Measurements from ENCODE around the gene PTPRD.

DNA sequence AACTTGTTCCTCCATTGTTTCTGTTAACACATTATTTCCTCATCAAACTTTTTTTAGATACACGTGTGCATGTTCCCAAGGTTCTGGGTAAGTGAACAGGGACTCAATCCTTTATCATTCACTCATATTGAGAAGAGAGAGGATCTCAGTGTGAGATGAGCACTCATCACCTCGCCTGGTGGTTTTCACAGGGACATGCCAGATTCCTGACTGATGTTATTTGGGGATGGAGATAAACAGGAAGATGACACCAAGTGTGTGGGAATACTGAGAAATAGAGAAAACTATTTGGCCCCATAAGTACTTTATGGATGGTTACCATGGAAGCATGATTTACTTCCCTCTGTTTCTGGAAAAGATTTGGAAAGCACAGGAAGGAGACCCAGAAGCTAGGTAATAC, 2279.9 kb downstream of the PTPRD start:
- TF ChIP-seq, protein P1, sequence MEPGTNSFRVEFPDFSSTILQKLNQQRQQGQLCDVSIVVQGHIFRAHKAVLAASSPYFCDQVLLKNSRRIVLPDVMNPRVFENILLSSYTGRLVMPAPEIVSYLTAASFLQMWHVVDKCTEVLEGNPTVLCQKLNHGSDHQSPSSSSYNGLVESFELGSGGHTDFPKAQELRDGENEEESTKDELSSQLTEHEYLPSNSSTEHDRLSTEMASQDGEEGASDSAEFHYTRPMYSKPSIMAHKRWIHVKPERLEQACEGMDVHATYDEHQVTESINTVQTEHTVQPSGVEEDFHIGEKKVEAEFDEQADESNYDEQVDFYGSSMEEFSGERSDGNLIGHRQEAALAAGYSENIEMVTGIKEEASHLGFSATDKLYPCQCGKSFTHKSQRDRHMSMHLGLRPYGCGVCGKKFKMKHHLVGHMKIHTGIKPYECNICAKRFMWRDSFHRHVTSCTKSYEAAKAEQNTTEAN (CRISPR knock-in tag; IDR thresholded peaks at IDR 0.05), result no peak
- TF ChIP-seq NR2C2 (CRISPR knock-in tag; IDR thresholded peaks at IDR 0.05) (no peak), ESRRA (CRISPR knock-in tag; IDR thresholded peaks at IDR 0.05; ENCODE audit: borderline replicate concordance) (no peak)
- TF ChIP-seq, protein P2, sequence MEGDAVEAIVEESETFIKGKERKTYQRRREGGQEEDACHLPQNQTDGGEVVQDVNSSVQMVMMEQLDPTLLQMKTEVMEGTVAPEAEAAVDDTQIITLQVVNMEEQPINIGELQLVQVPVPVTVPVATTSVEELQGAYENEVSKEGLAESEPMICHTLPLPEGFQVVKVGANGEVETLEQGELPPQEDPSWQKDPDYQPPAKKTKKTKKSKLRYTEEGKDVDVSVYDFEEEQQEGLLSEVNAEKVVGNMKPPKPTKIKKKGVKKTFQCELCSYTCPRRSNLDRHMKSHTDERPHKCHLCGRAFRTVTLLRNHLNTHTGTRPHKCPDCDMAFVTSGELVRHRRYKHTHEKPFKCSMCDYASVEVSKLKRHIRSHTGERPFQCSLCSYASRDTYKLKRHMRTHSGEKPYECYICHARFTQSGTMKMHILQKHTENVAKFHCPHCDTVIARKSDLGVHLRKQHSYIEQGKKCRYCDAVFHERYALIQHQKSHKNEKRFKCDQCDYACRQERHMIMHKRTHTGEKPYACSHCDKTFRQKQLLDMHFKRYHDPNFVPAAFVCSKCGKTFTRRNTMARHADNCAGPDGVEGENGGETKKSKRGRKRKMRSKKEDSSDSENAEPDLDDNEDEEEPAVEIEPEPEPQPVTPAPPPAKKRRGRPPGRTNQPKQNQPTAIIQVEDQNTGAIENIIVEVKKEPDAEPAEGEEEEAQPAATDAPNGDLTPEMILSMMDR (IDR thresholded peaks at IDR 0.05), result no peak
- TF ChIP-seq, protein P3, sequence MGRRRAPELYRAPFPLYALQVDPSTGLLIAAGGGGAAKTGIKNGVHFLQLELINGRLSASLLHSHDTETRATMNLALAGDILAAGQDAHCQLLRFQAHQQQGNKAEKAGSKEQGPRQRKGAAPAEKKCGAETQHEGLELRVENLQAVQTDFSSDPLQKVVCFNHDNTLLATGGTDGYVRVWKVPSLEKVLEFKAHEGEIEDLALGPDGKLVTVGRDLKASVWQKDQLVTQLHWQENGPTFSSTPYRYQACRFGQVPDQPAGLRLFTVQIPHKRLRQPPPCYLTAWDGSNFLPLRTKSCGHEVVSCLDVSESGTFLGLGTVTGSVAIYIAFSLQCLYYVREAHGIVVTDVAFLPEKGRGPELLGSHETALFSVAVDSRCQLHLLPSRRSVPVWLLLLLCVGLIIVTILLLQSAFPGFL (CRISPR knock-in tag; IDR thresholded peaks at IDR 0.05; ENCODE audit: borderline replicate concordance), result no peak
- TF ChIP-seq, protein P4, sequence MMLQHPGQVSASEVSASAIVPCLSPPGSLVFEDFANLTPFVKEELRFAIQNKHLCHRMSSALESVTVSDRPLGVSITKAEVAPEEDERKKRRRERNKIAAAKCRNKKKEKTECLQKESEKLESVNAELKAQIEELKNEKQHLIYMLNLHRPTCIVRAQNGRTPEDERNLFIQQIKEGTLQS (CRISPR knock-in tag; conservative IDR thresholded peaks at IDR 0.05), result no peak
- TF ChIP-seq, protein P5, sequence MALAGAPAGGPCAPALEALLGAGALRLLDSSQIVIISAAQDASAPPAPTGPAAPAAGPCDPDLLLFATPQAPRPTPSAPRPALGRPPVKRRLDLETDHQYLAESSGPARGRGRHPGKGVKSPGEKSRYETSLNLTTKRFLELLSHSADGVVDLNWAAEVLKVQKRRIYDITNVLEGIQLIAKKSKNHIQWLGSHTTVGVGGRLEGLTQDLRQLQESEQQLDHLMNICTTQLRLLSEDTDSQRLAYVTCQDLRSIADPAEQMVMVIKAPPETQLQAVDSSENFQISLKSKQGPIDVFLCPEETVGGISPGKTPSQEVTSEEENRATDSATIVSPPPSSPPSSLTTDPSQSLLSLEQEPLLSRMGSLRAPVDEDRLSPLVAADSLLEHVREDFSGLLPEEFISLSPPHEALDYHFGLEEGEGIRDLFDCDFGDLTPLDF (CRISPR knock-in tag; IDR thresholded peaks at IDR 0.05), result no peak
